H1 (cell line): ENCODE measurements around the gene SPTBN5. TPM values are rescaled to one million over a fixed set of nuclear protein-coding genes. Genes with fewer than 3 reads are reported as not detected.

Experiments used
- CTCF ChIA-PET: fragments of 300-600 bp; sonication (Branson Sonifier 250); formaldehyde crosslinking; loops from one replicate; lab custom pipeline; 2021; ENCODE audit not compliant: partially characterized antibody; lab: Charles Lee
- POLR2A ChIA-PET: fragments of 300-600 bp; sonication (Branson Sonifier 250); formaldehyde crosslinking; loops from one replicate; lab custom pipeline; 2021; ENCODE audit warnings: inconsistent platforms; ENCODE audit not compliant: partially characterized antibody; lab: Charles Lee
- DNase-seq, 2 experiments: peaks; one replicate each; pipeline versions ENCODE4 v3.0.0 to v3.0.0-alpha.2; 2010 to 2022; ENCODE audit warnings: low spot score in 2 of 2, low read depth in 1 of 2, mixed read lengths in 1 of 2
- FAIRE-seq: peaks from 2 replicates; lab custom pipeline; 2011; peaks lifted over from hg19 to GRCh38; lab: Jason Lieb, UNC
- H2AFZ ChIP-seq: 2 replicates; pipeline ENCODE4 v1.8.1; 2012; ENCODE audit warnings: low read length, inconsistent platforms
- H2AK5ac ChIP-seq: 2 replicates; pipeline ENCODE4 v1.6.1; 2013; ENCODE audit warnings: low read depth, low read length
- H2BK120ac ChIP-seq: replicated peaks from 2 replicates; pipeline ENCODE3; 2013; ENCODE audit warnings: low read depth, low read length, inconsistent platforms
- H2BK12ac ChIP-seq: 2 replicates; pipeline ENCODE4 v1.6.1; 2013; ENCODE audit warnings: low read depth, low read length
- H2BK15ac ChIP-seq: 2 replicates; pipeline ENCODE4 v1.6.1; 2013; ENCODE audit warnings: low read length
- H2BK20ac ChIP-seq: 2 replicates; pipeline ENCODE4 v1.6.1; 2013; ENCODE audit warnings: low read length
- H2BK5ac ChIP-seq: 2 replicates; pipeline ENCODE4 v1.6.1; 2013; ENCODE audit warnings: low read depth, low read length
- H3K14ac ChIP-seq: 2 replicates; pipeline ENCODE4 v1.6.1; 2013; ENCODE audit warnings: inconsistent platforms; ENCODE audit not compliant: insufficient read length
- H3K18ac ChIP-seq: 2 replicates; pipeline ENCODE4 v1.6.1; 2013; ENCODE audit warnings: low read length; ENCODE audit errors: extremely low read depth
- H3K23ac ChIP-seq: 2 replicates; pipeline ENCODE4 v1.6.1; 2013; ENCODE audit warnings: inconsistent platforms; ENCODE audit not compliant: insufficient read length
- H3K23me2 ChIP-seq: 2 replicates; pipeline ENCODE4 v1.6.1; 2013; ENCODE audit warnings: low read depth, low read length
- H3K27ac ChIP-seq: 2 replicates; pipeline ENCODE4 v1.6.1; 2011; ENCODE audit warnings: low read depth, low read length, inconsistent platforms
- H3K27me3 ChIP-seq, 4 experiments: replicated peaks in 1 of 4; 1 replicate in 1 of 4; 2 replicates in 3 of 4; pipeline versions ENCODE4 v1.6.1 to v1.8.1; 2011 to 2013; ENCODE audit warnings: low read length in 3 of 4, mild to moderate bottlenecking in 3 of 4, inconsistent platforms in 2 of 4, mixed read lengths in 2 of 4, moderate library complexity in 1 of 4; ENCODE audit not compliant: control insufficient read depth in 3 of 4, insufficient read depth in 3 of 4; ENCODE audit errors: extremely low read depth in 1 of 4
- H3K36me3 ChIP-seq, 4 experiments: 2 replicates each; pipeline versions ENCODE4 v1.6.1 to v1.8.1; 2011 to 2013; ENCODE audit warnings: mild to moderate bottlenecking in 4 of 4, low read length in 3 of 4, moderate library complexity in 2 of 4, control low read depth in 1 of 4, inconsistent platforms in 1 of 4; ENCODE audit not compliant: insufficient read depth in 4 of 4, control insufficient read depth in 2 of 4
- H3K4ac ChIP-seq: replicated peaks from 2 replicates; pipeline ENCODE3; 2013; ENCODE audit warnings: low read length, low read depth, mixed read lengths, inconsistent platforms; ENCODE audit not compliant: insufficient read length
- H3K4me1 ChIP-seq, 4 experiments: replicated peaks in 1 of 4; 1 replicate in 1 of 4; 2 replicates in 3 of 4; pipeline versions ENCODE4 v1.6.1 to v1.8.1; 2011 to 2013; ENCODE audit warnings: low read length in 3 of 4, inconsistent platforms in 2 of 4, mixed read lengths in 1 of 4; ENCODE audit not compliant: insufficient read depth in 4 of 4, control insufficient read depth in 3 of 4
- H3K4me2 ChIP-seq, 2 experiments: 2 replicates each; pipeline versions ENCODE4 v1.6.1 to v1.8.1; 2011 to 2013; ENCODE audit warnings: low read depth in 2 of 2, low read length in 2 of 2, control low read depth in 1 of 2, inconsistent platforms in 1 of 2, mild to moderate bottlenecking in 1 of 2; ENCODE audit not compliant: insufficient read depth in 1 of 2
- H3K4me3 ChIP-seq, 4 experiments: fragments of 200-600, 300-600 bp in 1 of 4; sonication (generic), shearing (Covaris generic), sonication (Bioruptor Twin) in 1 of 4; 2 replicates each; pipeline versions ENCODE4 v1.5.1 to v1.8.1; 2011 to 2016; ENCODE audit warnings: low read length in 4 of 4, low read depth in 3 of 4, control low read depth in 2 of 4, inconsistent platforms in 2 of 4, mild to moderate bottlenecking in 2 of 4, mixed read lengths in 1 of 4, moderate library complexity in 1 of 4; ENCODE audit not compliant: insufficient read depth in 2 of 4; ENCODE audit errors: extremely low read depth in 1 of 4
- H3K56ac ChIP-seq: replicated peaks from 2 replicates; pipeline ENCODE3; 2013; ENCODE audit warnings: low read depth, mild to moderate bottlenecking, mixed read lengths, low read length, inconsistent platforms; ENCODE audit not compliant: insufficient read length
- H3K79me1 ChIP-seq: 2 replicates; pipeline ENCODE4 v1.6.1; 2013; ENCODE audit warnings: low read depth, low read length, control low read depth
- H3K79me2 ChIP-seq, 2 experiments: 2 replicates each; pipeline versions ENCODE4 v1.6.1 to v1.8.1; 2012 to 2013; ENCODE audit warnings: low read length in 2 of 2, mild to moderate bottlenecking in 2 of 2, inconsistent platforms in 1 of 2; ENCODE audit not compliant: insufficient read depth in 2 of 2, control insufficient read depth in 1 of 2
- H3K9ac ChIP-seq, 4 experiments: replicated peaks in 1 of 4; 1 replicate in 1 of 4; 2 replicates in 3 of 4; pipeline versions ENCODE4 v1.6.1 to v1.8.1; 2011 to 2013; ENCODE audit warnings: low read depth in 3 of 4, low read length in 3 of 4, control low read depth in 2 of 4, mild to moderate bottlenecking in 2 of 4, moderate library complexity in 2 of 4, inconsistent platforms in 1 of 4; ENCODE audit errors: extremely low read depth in 1 of 4
- H3K9me3 ChIP-seq, 2 experiments: 2 replicates each; pipeline versions ENCODE4 v1.6.1 to v1.8.1; 2012 to 2013; ENCODE audit warnings: mild to moderate bottlenecking in 2 of 2, moderate library complexity in 2 of 2, control low read depth in 1 of 2, inconsistent platforms in 1 of 2, low read depth in 1 of 2, low read length in 1 of 2, mixed read lengths in 1 of 2; ENCODE audit not compliant: insufficient read depth in 2 of 2
- H4K20me1 ChIP-seq, 2 experiments: replicated peaks in 1 of 2; 2 replicates each; pipeline versions ENCODE3 to v1.8.1; 2011 to 2013; ENCODE audit warnings: inconsistent platforms in 2 of 2, low read length in 2 of 2, mild to moderate bottlenecking in 1 of 2; ENCODE audit not compliant: insufficient read depth in 2 of 2, control insufficient read depth in 1 of 2
- H4K5ac ChIP-seq: 2 replicates; pipeline ENCODE4 v1.6.1; 2013; ENCODE audit warnings: low read length, low read depth, mixed read lengths, inconsistent platforms; ENCODE audit not compliant: insufficient read length
- H4K8ac ChIP-seq: 2 replicates; pipeline ENCODE4 v1.8.0; 2013; ENCODE audit warnings: mild to moderate bottlenecking, moderate library complexity, low read length, inconsistent platforms; ENCODE audit not compliant: insufficient read depth; ENCODE audit errors: extremely low read depth
- H4K91ac ChIP-seq: replicated peaks from 2 replicates; pipeline ENCODE3; 2013; ENCODE audit warnings: low read length, mixed read lengths, inconsistent platforms; ENCODE audit not compliant: insufficient read length
- WGBS, 2 experiments: shearing (Covaris generic) in 1 of 2; methylation state at CpG; one replicate each; pipeline versions ENCODE4 v1.1.6 to v1.1.7; 2013 to 2015; ENCODE audit warnings: low lambda C conversion rate in 2 of 2, mixed read lengths in 2 of 2, inconsistent platforms in 1 of 2, low coverage in 1 of 2, missing lambda C conversion rate in 1 of 2; ENCODE audit not compliant: insufficient replicate concordance in 2 of 2, insufficient coverage in 1 of 2, insufficient read length in 1 of 2; ENCODE audit errors: extremely low coverage in 1 of 2, missing lambda C conversion rate in 1 of 2; 5-methylcytosine and 5-hydroxymethylcytosine counted together
- polyA plus RNA-seq, 7 experiments: library from polyadenylated mRNA; depleted of rRNA in 3 of 7; stranded (reverse) in 5 of 7; unstranded in 2 of 7; fragments of >200 nt in 5 of 7; fragments of 200-250 nt in 2 of 7; gene quantifications; 1 replicate in 5 of 7; 2 replicates in 1 of 7; 4 replicates in 1 of 7; pipeline versions ENCODE4 v1.2.1 to v1.2.3, GENCODE V29; 2011 to 2013; ENCODE audit warnings: missing spikeins in 2 of 7, mixed read lengths in 2 of 7
- total RNA-seq: library from RNA; stranded (reverse); fragmentation: NEBNext Ultra II Directional; extraction: Animal tissue kit (Norgen Biotek cat#: 25700); gene quantifications from 2 replicates; pipeline ENCODE4 v1.2.1, GENCODE V29; 2021

The SPTBN5 gene
- total and polyA plus RNA-seq, 2 of the 8 experiments (the other 6 are each of a cell fraction or from before 2014, with no cell fraction given) = 0.32 to 0.84 TPM

DNA sequence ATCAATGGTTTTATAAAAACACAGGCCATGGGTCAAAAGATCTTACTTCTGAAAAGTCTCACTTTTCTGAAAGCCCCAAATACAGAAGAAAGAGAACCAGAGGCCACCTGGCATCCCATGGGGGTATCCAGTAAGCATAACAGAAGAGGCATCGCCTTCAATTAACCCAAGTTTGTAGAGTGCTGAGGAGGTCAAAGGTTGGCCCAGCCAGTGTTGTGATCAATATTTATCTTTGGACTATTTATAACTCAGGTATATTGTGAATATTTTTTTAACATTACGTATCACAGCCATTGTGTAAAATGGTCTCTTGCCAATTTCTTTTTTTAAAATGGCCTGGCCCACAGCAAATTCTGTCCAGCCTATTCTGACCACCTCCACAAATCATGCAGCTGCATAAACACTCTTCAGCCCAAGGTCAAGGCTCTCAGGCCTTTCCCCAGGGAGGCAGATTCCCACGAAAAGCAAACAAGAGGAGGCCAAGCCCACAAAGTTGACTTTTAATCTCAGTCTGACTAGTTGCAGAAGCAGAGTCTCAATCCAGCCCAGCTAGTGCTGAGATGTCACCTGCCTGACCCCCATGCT is 26.2 kb upstream of the SPTBN5 start:
- no peak overlapping the region for H2BK12ac ChIP-seq
- H3K23ac ChIP-seq = no peak overlapping the region
- H4K20me1 ChIP-seq = peaks cover 3 to 8% of the 10 kb centered on the region in 2 experiments
- H3K4ac ChIP-seq = no peak overlapping the region
- H2BK120ac ChIP-seq = no peak overlapping the region
- no peak overlapping the region for H2BK15ac ChIP-seq
- H3K14ac ChIP-seq = no peak overlapping the region
- H3K4me1 ChIP-seq = no peaks in the 10 kb centered on the region
- H3K18ac ChIP-seq = no peak overlapping the region
- H2AK5ac ChIP-seq = no peak overlapping the region
- no peak overlapping the region for H4K5ac ChIP-seq
- DNase-seq = no peak
- no peak overlapping the region for H2BK20ac ChIP-seq
- no peak overlapping the region for H2BK5ac ChIP-seq
- no peak overlapping the region for H4K91ac ChIP-seq
- ChIA-PET POLR2A (no interaction called here), CTCF (interaction anchor here (0.5 to 1.3 kb wide), 3 partner anchors 12 to 380 kb away, joined by 4 read pairs; no protein-coding TSS in a partner anchor)
- H3K4me2 ChIP-seq = no peak overlapping the region
- H3K9ac ChIP-seq = no peak overlapping the region
- WGBS, 2 experiments = 85% methylated on average over 3 of the region's 3 CpGs; no CpG with 5 or more reads in 1 of the 2 experiments
- no peak overlapping the region for H3K4me3 ChIP-seq
- H3K79me1 ChIP-seq = peaks cover 6% of the 10 kb centered on the region; the same call in 1 of the 2 replicates
- no peaks in the 10 kb centered on the region for H3K27me3 ChIP-seq
- H4K8ac ChIP-seq = no peak overlapping the region
- H3K56ac ChIP-seq = no peak overlapping the region
- no peaks in the 10 kb centered on the region for H3K23me2 ChIP-seq
- no peak overlapping the region for H2AFZ ChIP-seq
- H3K27ac ChIP-seq = no peak overlapping the region
- no peak for FAIRE-seq
- no peaks in the 10 kb centered on the region for H3K79me2 ChIP-seq
- no peaks in the 10 kb centered on the region for H3K9me3 ChIP-seq
- H3K36me3 ChIP-seq = peaks cover 6 to 17% (median 12%) of the 10 kb centered on the region in 4 experiments; a peak in 7 of 8 replicates
